H1 (cell line): ENCODE data around the gene TEX101. TPM values are rescaled to one million over a fixed set of nuclear protein-coding genes. Genes with fewer than 3 reads are reported as not detected.

Source experiments
- EP300 ChIP-seq, 2 experiments: IDR thresholded peaks; 1 replicate in 1 of 2; 2 replicates in 1 of 2; pipeline ENCODE4 v1.6.1; 2011 to 2012; ENCODE audit warnings: low read depth in 2 of 2, low read length in 2 of 2, mild to moderate bottlenecking in 2 of 2, borderline replicate concordance in 1 of 2, inconsistent platforms in 1 of 2, moderate library complexity in 1 of 2
- POLR2A ChIP-seq, 2 experiments: IDR thresholded peaks; 1 replicate in 1 of 2; 2 replicates in 1 of 2; pipeline ENCODE4 v1.6.1; 2011; ENCODE audit warnings: low read depth in 2 of 2, low read length in 2 of 2, mild to moderate bottlenecking in 2 of 2; ENCODE audit errors: control extremely low read depth in 1 of 2
- RAD21 ChIP-seq, 2 experiments: IDR thresholded peaks in 1 of 2; conservative IDR thresholded peaks in 1 of 2; 2 replicates each; pipeline ENCODE4 v1.6.1; 2011; ENCODE audit warnings: low read depth in 2 of 2, low read length in 2 of 2, improper control_type of control experiment in 1 of 2, inconsistent platforms in 1 of 2, mild to moderate bottlenecking in 1 of 2, moderate library complexity in 1 of 2
- RBBP5 ChIP-seq: IDR thresholded peaks from 2 replicates; pipeline ENCODE4 v1.7.1; 2012; ENCODE audit warnings: low read depth, mild to moderate bottlenecking, inconsistent platforms, low read length, moderate library complexity, borderline replicate concordance
- SIN3A ChIP-seq, 2 experiments: IDR thresholded peaks in 1 of 2; conservative IDR thresholded peaks in 1 of 2; 2 replicates each; pipeline ENCODE4 v1.6.1; 2011 to 2012; ENCODE audit warnings: low read length in 2 of 2, improper control_type of control experiment in 1 of 2, low read depth in 1 of 2, mild to moderate bottlenecking in 1 of 2
- SRF ChIP-seq: IDR thresholded peaks from 2 replicates; pipeline ENCODE4 v1.6.1; 2011; ENCODE audit warnings: mild to moderate bottlenecking, low read depth, low read length, moderate library complexity
- YY1 ChIP-seq: IDR thresholded peaks from 2 replicates; pipeline ENCODE4 v1.6.1; 2011; ENCODE audit warnings: low read depth, mild to moderate bottlenecking, low read length
- polyA plus RNA-seq, 7 experiments: library from polyadenylated mRNA; depleted of rRNA in 3 of 7; stranded (reverse) in 5 of 7; unstranded in 2 of 7; fragments of >200 nt in 5 of 7; fragments of 200-250 nt in 2 of 7; gene quantifications; 1 replicate in 5 of 7; 2 replicates in 1 of 7; 4 replicates in 1 of 7; pipeline versions ENCODE4 v1.2.1 to v1.2.3, GENCODE V29; 2011 to 2013; ENCODE audit warnings: missing spikeins in 2 of 7, mixed read lengths in 2 of 7
- total RNA-seq: library from RNA; stranded (reverse); fragmentation: NEBNext Ultra II Directional; extraction: Animal tissue kit (Norgen Biotek cat#: 25700); gene quantifications from 2 replicates; pipeline ENCODE4 v1.2.1, GENCODE V29; 2021
- TF ChIP-seq, protein P1 (sequence below): fragments of 300-600 bp; sonication (generic); IDR thresholded peaks from 2 replicates; pipeline ENCODE4 v1.7.1; 2012; ENCODE audit warnings: low read length, moderate library complexity, mild to moderate bottlenecking, inconsistent platforms; ENCODE audit not compliant: insufficient replicate concordance
- TF ChIP-seq, protein P2 (sequence below): IDR thresholded peaks from 2 replicates; pipeline ENCODE4 v1.6.1; 2012; ENCODE audit warnings: low read length, inconsistent platforms

Gene TEX101
- total and polyA plus RNA-seq, 2 of the 8 experiments (the other 6 are each of a cell fraction or from before 2014, with no cell fraction given), result 0.12 TPM; not detected in 1

DNA sequence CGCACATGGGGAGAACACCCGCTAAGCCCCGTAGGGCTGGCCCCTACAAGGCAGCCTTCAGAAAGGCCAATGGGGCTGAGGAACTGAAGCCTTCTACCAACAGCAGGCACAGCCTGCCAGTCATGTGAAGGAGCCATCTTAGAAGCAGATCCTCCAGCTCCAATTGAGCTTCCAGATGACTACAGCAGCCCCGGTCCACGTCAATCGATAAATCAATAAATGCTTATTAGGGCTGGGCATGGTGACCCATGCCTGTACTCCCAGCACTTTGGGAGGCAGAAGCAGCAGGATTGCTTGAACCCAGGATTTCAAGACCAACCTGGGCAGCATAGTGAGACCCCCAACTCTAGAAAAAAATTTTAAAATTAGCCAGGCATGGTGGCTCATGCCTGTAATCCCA is 23.0 kb downstream of the TEX101 start (continued):
- TF ChIP-seq, protein P1, sequence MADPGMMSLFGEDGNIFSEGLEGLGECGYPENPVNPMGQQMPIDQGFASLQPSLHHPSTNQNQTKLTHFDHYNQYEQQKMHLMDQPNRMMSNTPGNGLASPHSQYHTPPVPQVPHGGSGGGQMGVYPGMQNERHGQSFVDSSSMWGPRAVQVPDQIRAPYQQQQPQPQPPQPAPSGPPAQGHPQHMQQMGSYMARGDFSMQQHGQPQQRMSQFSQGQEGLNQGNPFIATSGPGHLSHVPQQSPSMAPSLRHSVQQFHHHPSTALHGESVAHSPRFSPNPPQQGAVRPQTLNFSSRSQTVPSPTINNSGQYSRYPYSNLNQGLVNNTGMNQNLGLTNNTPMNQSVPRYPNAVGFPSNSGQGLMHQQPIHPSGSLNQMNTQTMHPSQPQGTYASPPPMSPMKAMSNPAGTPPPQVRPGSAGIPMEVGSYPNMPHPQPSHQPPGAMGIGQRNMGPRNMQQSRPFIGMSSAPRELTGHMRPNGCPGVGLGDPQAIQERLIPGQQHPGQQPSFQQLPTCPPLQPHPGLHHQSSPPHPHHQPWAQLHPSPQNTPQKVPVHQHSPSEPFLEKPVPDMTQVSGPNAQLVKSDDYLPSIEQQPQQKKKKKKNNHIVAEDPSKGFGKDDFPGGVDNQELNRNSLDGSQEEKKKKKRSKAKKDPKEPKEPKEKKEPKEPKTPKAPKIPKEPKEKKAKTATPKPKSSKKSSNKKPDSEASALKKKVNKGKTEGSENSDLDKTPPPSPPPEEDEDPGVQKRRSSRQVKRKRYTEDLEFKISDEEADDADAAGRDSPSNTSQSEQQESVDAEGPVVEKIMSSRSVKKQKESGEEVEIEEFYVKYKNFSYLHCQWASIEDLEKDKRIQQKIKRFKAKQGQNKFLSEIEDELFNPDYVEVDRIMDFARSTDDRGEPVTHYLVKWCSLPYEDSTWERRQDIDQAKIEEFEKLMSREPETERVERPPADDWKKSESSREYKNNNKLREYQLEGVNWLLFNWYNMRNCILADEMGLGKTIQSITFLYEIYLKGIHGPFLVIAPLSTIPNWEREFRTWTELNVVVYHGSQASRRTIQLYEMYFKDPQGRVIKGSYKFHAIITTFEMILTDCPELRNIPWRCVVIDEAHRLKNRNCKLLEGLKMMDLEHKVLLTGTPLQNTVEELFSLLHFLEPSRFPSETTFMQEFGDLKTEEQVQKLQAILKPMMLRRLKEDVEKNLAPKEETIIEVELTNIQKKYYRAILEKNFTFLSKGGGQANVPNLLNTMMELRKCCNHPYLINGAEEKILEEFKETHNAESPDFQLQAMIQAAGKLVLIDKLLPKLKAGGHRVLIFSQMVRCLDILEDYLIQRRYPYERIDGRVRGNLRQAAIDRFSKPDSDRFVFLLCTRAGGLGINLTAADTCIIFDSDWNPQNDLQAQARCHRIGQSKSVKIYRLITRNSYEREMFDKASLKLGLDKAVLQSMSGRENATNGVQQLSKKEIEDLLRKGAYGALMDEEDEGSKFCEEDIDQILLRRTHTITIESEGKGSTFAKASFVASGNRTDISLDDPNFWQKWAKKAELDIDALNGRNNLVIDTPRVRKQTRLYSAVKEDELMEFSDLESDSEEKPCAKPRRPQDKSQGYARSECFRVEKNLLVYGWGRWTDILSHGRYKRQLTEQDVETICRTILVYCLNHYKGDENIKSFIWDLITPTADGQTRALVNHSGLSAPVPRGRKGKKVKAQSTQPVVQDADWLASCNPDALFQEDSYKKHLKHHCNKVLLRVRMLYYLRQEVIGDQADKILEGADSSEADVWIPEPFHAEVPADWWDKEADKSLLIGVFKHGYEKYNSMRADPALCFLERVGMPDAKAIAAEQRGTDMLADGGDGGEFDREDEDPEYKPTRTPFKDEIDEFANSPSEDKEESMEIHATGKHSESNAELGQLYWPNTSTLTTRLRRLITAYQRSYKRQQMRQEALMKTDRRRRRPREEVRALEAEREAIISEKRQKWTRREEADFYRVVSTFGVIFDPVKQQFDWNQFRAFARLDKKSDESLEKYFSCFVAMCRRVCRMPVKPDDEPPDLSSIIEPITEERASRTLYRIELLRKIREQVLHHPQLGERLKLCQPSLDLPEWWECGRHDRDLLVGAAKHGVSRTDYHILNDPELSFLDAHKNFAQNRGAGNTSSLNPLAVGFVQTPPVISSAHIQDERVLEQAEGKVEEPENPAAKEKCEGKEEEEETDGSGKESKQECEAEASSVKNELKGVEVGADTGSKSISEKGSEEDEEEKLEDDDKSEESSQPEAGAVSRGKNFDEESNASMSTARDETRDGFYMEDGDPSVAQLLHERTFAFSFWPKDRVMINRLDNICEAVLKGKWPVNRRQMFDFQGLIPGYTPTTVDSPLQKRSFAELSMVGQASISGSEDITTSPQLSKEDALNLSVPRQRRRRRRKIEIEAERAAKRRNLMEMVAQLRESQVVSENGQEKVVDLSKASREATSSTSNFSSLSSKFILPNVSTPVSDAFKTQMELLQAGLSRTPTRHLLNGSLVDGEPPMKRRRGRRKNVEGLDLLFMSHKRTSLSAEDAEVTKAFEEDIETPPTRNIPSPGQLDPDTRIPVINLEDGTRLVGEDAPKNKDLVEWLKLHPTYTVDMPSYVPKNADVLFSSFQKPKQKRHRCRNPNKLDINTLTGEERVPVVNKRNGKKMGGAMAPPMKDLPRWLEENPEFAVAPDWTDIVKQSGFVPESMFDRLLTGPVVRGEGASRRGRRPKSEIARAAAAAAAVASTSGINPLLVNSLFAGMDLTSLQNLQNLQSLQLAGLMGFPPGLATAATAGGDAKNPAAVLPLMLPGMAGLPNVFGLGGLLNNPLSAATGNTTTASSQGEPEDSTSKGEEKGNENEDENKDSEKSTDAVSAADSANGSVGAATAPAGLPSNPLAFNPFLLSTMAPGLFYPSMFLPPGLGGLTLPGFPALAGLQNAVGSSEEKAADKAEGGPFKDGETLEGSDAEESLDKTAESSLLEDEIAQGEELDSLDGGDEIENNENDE, result no peak
- TF ChIP-seq SIN3A (conservative IDR thresholded peaks at IDR 0.05 in 1 of 2, IDR thresholded peaks at IDR 0.05 in 1 of 2; ENCODE audit: low read depth in 1 of 2, low read length in 2 of 2) (no peak), RAD21 (IDR thresholded peaks at IDR 0.05 in 1 of 2, conservative IDR thresholded peaks at IDR 0.05 in 1 of 2; ENCODE audit: low read depth in 2 of 2, low read length in 2 of 2) (no peak), RBBP5 (no peak), SRF (no peak), EP300 (IDR thresholded peaks at IDR 0.05; ENCODE audit: borderline replicate concordance in 1 of 2, low read depth in 2 of 2, low read length in 2 of 2) (no peak), POLR2A (IDR thresholded peaks at IDR 0.05; ENCODE audit: control extremely low read depth in 1 of 2, low read depth in 2 of 2, low read length in 2 of 2) (no peak), YY1 (no peak)
- TF ChIP-seq, protein P2, sequence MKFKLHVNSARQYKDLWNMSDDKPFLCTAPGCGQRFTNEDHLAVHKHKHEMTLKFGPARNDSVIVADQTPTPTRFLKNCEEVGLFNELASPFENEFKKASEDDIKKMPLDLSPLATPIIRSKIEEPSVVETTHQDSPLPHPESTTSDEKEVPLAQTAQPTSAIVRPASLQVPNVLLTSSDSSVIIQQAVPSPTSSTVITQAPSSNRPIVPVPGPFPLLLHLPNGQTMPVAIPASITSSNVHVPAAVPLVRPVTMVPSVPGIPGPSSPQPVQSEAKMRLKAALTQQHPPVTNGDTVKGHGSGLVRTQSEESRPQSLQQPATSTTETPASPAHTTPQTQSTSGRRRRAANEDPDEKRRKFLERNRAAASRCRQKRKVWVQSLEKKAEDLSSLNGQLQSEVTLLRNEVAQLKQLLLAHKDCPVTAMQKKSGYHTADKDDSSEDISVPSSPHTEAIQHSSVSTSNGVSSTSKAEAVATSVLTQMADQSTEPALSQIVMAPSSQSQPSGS, result no peak
